Measurements from ENCODE around the gene NOL6. TPM values are rescaled to one million over a fixed set of nuclear protein-coding genes. Genes with fewer than 3 reads are reported as not detected.

NOL6 gene
- total RNA-seq, 1 donor: 32.4 TPM

DNA sequence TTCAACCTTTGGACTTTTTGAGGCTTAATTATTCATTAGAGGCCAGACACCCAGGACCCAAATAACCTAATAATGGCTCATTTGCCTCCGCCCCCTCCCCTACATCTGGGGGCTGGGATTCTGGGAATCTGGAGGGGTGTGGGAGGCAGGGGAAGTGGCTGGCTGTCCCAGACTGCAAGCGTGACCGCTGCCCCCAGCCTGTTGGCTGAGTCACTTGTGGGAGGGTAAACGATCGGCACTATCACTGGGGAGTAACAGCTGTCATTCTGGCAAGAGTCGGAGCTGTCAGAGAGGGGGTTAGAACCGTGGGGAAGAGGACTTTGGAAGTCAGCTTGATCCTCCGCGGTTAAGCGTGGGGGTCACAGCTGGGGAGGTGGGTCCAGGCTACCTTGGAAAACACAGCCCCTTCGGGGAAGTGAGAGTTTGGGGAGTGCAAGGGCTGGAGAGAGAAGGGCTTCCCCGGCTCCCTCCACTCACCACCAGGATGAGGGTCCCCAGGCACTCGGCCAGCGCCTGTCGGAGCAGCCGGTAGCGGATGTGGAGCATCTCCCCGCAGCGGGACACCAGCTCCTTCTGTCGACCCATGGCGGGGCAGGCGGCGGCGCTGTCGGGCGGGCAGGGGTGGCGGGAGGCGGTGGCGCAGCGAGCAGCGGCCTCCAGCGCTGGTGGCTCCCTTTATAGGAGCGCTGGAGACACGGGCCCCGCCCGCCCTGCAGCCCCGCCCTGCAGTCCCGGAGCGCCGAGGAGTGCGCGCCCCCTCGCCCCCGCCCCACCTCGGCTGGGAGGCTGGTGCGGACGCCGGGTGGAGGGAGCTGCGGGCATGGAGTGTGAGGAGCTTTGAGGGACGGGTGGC lies 26.6 kb downstream of the NOL6 start, which contains the start of gene AQP3:
AQP3 (minus strand) TSS at position 648 of the 853 bp plus-strand sequence; CDS start at position 585, 63 bp downstream.
- peak within 1 kb of the TSS; percentile 56 for H3K4me3 ChIP-seq (ENCODE audit: low read depth, low read length)
- DNase-seq (ENCODE audit: low read depth): peak; percentile 37
- TF ChIP-seq, protein P1, sequence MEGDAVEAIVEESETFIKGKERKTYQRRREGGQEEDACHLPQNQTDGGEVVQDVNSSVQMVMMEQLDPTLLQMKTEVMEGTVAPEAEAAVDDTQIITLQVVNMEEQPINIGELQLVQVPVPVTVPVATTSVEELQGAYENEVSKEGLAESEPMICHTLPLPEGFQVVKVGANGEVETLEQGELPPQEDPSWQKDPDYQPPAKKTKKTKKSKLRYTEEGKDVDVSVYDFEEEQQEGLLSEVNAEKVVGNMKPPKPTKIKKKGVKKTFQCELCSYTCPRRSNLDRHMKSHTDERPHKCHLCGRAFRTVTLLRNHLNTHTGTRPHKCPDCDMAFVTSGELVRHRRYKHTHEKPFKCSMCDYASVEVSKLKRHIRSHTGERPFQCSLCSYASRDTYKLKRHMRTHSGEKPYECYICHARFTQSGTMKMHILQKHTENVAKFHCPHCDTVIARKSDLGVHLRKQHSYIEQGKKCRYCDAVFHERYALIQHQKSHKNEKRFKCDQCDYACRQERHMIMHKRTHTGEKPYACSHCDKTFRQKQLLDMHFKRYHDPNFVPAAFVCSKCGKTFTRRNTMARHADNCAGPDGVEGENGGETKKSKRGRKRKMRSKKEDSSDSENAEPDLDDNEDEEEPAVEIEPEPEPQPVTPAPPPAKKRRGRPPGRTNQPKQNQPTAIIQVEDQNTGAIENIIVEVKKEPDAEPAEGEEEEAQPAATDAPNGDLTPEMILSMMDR (IDR thresholded peaks at IDR 0.05; ENCODE audit: insufficient read depth, low read depth, low read length): peak; percentile 36

DNA sequence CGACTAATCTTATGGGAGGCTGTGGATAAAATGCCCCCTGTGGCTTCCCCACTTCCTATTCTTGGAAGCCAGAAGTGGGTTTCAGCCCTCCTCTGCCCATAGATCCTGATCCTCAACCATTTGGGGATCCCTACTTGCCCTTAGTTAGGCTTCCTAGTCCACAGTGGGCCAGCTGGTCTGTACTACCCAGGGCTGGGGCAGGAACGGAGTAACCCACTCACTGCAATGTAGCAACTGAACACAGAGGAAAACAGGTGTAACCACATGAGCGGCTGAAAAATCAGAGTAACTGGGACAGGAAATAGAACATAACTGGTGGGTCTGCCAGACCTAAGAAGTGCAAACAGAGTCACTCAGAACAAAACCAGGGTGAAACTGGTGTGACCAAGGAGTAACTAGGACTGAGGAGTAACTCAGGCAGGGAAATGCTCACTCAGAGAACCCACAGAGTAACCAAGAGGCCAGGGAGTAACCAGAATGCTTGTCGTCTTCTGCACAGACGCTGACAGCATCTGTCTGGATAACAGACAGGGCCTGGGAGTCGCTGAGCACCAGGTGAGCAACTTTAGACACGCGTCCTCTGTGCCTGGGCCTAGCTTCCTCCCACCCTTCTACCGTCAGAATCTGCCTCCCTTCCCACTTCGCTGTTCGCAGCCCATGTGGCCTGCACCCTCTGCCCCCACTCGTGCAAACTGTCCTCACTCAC lies 27.3 kb downstream of the NOL6 start:
- no peak for DNase-seq (ENCODE audit: low read depth)

DNA sequence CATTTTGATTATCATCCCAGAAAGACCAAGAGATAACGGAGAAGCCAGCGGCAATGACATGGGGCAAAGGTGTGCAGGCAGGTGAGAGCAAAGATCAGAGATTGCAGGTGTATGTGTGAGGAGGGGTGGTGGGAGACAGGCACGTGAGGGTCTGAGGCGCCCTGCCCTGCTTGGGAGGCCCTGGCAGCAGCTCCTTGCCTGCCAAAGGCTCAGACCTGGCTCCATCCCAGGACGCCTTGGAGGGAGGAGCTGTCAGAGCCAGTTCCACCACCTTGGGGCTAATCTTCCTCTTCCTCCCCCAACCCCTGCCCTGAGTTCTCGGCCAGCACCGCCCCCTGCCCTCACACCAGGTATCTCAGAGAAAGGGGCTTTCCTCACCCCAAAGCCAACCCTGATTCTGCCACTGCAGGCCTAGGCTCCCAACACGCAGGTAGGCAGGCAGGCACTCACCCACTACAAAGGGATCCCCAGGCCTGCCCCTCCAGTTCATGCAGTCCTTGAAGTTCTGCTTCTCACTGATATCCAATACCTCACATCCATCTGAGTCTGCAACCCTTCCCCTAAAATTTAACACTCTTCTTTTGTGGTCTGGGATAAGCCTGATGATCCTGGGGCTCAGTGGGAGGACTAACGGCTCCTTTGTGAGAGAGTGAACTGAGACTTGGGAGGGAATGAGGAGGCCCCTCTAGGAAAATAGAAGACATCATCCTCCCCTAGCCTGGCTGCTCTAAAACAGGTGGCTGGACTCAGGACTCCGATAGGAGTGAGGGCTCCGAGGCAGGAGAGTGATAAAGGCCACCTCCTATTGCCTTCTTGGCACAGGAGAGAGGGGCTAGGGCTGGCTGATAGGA lies 28.1 kb downstream of the NOL6 start:
- TF ChIP-seq, protein P1 (IDR thresholded peaks at IDR 0.05; ENCODE audit: insufficient read depth, low read depth, low read length): no peak
- no peak for DNase-seq (ENCODE audit: low read depth)
- no peak overlapping the region for H3K4me3 ChIP-seq (ENCODE audit: low read depth, low read length)

More for the DNA sequence above, 27.3 kb downstream of the NOL6 start:
- TF ChIP-seq, protein P1 (IDR thresholded peaks at IDR 0.05; ENCODE audit: insufficient read depth, low read depth, low read length): no peak
- H3K4me3 ChIP-seq (ENCODE audit: low read depth, low read length): no peak overlapping the region

DNA sequence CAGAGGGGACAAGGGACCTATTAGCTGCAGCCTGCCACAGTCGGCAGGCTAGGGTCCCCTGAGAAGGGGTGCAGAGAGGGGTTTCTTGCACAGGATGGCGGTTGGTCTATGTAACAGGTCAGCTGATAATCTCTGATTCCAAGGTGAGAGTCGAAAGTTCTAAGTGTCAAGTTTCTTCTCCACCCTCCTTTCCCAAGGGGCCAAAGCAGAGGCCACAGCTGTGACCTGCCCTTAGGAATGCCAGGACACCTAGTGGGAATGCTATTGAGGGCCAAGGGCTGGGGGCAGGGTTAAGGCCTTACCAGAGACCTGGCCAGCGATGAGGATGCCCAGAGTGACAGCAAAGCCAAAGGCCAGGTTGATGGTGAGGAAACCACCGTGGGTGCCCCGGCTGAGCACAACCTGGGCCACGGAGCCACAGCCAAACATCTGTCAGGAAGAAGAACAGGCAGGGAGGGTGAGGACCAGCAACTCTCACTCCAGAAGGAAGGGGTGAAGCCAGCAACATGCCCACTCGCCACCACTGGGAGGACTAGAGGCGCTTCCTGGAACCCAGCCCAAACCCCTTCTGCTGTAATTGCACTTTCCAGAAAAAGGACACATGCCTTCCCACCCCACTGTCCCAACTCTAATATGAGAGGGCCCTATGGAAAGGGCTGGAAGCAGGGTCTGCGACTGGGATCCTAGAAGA lies 30.1 kb downstream of the NOL6 start:
- no peak for DNase-seq (ENCODE audit: low read depth)
- TF ChIP-seq, protein P1 (IDR thresholded peaks at IDR 0.05; ENCODE audit: insufficient read depth, low read depth, low read length): no peak
- no peak overlapping the region for H3K4me3 ChIP-seq (ENCODE audit: low read depth, low read length)

DNA sequence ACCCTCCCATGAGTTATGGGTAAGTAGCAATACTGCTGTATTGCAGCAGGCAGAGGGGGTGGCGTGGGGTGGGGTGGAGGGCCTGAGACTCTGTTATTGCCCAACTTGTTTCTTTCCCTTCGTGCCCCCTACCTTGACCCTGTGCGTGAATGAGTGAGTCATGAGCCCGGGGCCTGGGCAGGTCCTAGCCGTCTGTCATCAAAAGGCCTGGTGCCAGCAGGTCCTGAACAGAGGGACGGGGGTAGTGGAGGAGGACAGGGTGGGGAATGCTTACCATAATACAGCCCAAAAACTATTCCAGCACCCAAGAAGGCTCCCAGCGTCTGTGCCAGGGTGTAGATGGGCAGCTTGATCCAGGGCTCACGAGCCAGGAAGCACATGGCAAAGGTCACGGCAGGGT lies 30.7 kb downstream of the NOL6 start:
- DNase-seq (ENCODE audit: low read depth): peak; percentile 61
- no peak overlapping the region for H3K4me3 ChIP-seq (ENCODE audit: low read depth, low read length)
- TF ChIP-seq, protein P1 (IDR thresholded peaks at IDR 0.05; ENCODE audit: insufficient read depth, low read depth, low read length): no peak

DNA sequence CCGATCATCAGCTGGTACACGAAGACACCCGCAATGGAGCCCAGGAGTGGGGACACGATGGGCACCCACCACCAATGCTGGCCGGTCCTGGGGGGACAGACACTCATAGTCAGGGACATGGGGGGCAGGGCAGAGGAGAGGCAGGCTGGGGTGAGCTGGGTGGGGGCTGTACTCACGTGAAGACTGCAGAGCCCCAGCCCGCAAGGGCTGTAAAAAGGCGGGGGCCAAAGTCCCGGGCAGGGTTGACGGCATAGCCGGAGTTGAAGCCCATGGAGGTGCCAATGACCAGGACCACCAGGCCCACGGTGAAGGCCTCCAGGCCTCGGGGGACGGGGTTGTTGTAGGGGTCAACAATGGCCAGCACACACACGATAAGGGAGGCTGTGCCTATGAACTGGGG lies 31.6 kb downstream of the NOL6 start:
- no peak overlapping the region for H3K4me3 ChIP-seq (ENCODE audit: low read depth, low read length)

More for the DNA sequence above, 31.6 kb downstream of the NOL6 start:
- TF ChIP-seq, protein P1 (IDR thresholded peaks at IDR 0.05; ENCODE audit: insufficient read depth, low read depth, low read length): no peak
- no peak for DNase-seq (ENCODE audit: low read depth)

All from fibroblast of villous mesenchyme (primary cell).